SIG-M5 (cell line): Measurements from ENCODE around the gene MSRB3.
"Not testable (repeated sequence)": the region's sequence is repeated elsewhere in the genome, so short reads cannot be mapped to it uniquely, and the experiment has no call there.

Experiments
- DNase-seq: peaks from one replicate; lab custom pipeline; 2025; lab: John Stamatoyannopoulos, UW

Gene MSRB3

DNA sequence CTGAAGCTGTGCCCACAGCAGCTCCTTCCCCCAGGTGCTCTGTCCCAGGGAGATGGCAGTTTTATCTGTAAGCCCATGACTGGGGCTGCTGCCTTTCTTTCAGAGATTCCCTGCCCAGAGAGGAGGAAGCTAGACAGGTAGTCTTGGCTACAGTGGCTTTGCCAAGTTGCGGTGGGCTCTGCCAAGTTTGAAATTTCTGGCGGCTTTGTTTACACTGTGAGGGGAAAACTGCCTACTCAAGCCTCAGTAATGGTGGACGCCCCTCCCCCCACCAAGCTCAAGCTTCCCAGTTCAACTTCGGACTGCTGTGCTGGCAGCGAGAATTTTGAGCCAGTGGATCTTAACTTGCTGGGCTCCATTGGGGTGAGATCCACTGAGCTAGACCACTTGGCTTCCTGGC lies 124.7 kb downstream of the MSRB3 start:
- no peak for DNase-seq

DNA sequence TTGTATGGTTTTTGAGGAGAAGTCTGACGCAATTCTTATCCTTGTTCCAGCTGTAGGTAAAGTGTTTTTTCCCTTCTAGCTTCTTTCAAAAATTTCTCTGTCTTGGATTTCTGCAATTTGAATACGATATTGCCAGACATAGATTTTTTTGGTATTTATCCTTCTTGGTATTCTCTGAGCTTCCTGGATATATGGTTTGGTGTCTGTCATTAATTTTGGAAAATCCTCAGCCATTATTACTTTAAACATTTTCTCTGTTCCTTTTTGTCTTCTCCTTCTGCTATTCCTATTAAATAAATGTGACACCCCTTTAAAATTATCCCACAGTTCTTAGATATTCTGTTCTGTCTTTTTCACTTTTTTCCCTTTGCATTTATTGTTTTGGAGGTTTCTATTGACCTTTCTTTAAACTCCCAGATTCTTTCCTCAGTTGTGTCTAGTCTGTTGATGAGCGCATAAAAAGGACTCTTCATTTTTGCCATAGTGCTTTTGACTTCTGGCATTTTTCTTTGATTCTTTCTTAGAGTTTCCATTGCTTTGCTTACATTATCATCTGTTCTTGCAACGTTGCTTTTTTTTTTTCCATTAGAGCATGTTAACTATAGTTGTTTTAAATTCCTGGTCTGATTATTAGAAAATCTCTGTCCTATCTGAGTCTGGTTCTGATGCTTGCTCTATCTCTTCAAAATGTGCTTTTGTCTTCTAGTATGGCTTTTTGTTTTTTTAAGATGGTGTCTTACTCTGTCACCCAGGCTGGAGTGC lies 129.1 kb downstream of the MSRB3 start:
- DNase-seq: no peak

DNA sequence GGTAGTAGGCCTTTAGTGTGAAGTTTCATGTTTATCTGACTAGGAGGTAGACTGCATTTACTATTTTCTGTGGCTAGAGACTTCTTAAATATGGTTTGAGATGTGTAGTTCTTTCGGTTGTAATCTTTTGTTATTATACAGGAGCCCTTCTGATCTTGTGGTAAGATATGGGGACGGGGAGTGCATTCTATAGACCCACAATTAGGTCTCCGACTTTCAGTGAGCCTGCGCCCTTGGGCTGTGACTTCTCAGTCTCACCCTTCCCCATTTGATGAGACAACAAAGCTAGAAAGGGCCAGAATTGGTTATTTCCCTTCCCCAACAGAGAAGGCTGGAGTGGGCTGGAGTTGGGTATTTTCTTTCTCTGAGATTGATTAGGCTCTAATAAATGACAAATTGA lies 130.0 kb downstream of the MSRB3 start:
- DNase-seq: no peak

DNA sequence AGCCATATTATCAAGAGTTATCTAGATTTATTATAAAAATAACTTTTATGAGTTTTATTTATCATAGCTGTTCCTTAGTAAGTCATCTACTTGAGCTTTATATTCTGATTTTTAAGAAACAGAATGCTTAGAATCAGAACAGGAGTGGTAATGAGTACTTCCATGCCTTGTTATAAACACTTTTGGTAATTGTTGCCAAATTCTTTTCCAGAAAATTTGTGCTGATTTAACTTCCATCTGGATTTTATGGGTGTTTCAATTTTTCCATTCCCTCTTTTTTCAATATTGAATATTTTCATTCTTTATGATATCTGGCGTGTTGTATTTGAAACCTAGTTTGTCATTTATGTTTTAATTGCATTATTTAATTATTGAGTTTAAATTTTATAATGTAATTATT lies 131.2 kb downstream of the MSRB3 start:
- no peak for DNase-seq

DNA sequence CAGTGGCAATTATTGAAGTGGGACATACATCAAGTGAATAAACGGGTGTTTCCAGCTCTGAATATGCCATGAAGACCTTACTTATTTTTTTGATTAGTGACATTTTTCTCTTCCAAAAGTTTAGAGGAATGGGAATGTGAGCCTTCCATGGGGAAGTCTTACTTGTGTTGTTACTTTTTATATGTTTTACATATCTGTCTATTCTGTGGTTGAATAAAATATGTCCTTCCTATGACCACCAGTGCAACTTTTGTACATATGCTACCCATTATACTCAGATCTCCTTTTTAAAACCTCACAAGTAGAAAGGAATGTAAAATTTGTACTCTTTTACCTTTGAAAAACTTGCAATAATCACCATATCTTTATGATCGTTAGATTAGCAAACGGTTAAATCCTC lies 132.7 kb downstream of the MSRB3 start:
- DNase-seq: no peak

DNA sequence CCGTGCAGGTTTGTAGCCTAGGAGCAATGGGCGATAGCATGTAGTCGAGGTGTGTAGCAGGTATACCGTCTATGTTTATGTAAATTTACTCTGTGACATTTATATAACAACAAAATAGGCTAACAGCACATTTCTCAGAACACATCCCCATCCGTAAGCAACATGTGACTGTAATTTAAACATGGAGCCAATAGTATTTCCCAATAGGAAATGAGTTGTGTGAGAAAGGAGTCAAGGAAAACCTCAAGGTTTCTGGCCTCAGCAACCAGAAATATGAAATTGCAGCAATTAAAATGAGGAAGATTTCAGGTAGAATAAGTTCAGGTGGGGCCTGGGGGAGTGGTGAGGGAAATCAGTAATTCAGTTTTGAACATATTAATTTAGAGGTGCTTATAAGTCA lies 136.0 kb downstream of the MSRB3 start:
- no peak for DNase-seq

DNA sequence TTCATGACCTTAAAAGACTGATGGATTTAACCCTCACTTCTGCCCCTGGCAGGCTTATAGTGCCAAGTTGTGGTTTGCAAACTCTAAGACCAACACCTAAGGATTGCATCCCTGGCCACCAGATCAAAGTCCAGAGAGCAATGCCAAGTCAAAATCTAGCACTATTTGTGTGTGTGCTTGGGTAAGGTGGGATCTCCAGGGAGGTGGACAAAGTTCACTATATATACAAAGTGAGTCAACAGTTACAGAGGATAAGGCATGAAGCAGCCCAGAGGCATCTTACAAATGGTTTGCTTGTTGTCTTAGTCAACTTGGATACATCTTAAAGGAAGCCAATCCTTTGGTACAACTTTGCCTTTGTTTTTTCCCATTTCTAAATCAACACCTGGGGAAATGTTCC lies 137.3 kb downstream of the MSRB3 start:
- no peak for DNase-seq

DNA sequence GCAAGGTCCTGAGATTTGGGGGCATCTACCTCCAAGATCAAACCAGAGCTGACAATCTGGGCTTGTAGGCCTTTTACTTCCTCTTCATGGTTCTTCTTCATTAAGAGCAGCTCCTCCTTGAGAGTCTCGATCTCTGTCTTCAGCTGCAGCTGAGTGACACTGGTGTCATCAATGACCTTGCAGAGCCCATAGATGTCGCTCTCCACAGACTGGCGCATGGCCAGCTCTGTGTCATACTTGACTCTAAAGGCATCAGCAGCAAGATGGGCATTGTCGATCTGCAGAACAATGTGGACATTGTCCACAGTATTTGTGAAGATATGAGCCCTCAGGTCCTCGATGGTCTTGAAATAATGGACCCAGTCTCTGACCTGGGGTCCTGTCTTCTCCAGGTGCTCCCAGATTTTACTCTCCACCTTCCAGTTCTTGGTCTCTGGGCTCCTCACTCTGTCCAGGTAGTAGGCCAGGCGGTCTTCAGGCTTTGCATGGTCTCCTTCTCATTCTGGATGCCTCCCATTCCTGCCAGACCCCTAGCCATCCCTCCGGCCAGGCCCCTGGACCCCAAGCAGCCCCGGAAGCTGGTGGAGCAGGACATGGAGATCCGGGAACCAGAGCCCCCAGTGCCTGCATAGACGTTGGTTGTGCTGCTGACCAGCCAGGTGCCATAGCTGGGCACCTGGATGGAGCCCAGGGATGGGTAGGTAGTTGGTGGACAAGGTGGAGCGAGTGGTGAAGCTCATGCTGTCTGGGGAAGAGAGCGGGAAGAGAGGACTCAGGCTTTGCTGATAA lies 141.0 kb downstream of the MSRB3 start:
- no peak for DNase-seq

DNA sequence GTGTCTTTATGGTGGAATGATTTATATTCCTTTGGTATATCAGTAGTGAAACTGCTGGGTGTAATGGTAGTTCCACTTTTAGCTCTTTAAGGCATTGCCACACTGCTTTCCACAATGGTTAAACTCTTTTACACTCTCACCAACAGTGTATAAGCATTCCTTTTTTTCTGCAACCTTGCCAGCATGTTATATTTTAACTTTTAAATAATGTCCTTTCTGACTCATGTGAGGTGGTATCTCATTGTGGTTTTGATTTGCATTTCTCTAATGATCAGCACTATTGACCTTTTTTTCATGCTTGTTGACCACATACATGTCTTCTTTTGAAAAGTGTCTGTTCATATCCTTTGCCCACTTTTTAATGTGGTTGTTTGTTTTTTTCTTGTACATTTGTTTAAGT lies 142.5 kb downstream of the MSRB3 start:
- DNase-seq: no peak

DNA sequence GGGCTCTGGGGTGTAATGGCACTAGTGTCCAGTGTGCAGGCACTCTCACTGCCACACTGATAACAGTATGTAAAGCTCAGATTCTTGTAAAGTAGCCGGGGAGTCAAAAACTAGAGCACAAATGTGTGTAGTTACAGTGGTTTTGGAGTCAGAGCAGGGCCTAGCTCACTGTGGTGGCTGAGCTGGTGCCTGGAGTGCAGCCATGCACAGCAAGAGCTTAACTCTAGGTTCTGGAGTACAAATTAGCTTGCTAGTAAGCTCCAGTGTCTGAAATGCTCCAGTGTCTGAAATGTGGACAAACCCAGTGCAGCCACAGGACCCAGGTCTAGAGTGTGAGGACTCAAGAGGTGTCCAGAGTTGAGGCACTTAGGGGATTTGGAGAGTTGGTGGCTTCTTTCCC lies 149.2 kb downstream of the MSRB3 start:
- no peak for DNase-seq

DNA sequence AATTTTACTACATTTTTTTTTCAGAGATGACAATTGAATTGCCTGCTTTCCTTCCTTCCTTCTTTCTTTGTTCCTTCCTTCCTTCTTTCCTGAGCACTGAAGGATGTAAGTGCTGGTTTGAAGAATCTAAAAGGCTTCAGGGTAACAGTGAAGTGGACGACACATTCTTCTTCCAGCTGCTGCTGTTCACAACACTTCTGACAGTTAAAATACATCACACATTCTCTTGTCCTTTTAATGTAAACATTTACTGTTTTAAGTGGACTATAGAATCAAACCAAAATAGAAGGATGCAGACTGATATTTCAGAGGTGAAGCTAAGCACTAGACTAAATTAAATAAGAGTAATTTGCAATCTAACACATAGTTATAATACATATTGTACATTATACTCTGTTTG lies 151.5 kb downstream of the MSRB3 start:
- DNase-seq: no peak

DNA sequence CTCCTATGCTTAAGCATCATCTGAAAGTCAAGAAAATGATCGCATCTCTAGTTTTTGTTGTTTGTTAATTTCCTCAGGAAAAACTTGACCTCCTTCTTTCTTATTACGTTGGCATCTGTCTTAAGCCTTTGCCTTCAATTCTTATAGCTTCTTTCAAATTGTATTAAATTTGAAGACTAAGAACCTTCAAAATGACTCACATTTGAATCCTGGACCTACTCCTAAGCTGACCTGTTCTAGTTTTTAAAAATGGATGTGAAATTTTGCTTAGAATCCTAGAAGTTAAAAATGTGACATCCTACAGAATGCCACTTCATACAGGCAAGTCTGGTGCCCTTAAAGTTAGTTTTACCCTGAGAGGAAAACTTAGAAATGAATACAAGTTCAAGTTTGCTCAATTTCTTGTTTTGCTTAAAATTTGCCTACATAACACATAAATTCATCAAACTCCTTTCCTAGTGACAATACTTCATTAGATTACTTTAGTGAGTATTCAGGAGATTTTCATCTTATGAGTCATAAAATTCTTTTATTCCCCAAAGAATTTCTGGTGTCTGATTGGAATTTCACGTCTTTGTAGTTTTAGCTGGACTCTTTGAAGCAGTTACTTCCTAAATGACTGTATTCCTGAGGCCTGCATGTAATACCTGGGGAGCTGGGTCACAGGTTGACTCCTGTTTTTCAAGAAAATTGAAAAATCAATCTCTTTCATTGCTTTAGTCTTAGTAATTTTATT lies 152.3 kb downstream of the MSRB3 start:
- no peak for DNase-seq

DNA sequence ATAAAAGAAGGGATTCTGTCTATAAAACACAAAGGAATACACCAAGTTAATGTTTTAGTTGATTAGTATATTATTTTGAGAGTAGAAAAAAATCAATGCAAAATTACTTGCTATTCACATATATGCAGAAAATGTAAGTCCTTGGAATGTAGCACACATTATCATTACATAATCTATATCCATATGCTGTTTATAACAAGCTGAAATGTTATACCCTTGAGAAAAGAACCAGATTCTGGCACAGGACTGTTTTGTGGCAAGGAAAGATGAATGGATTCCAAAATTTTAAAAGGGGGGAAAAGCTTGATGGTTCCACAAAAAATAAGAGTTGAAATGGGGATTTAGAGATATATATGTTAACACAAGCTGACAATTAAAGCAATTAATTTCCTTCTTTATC lies 153.6 kb downstream of the MSRB3 start:
- DNase-seq: no peak

DNA sequence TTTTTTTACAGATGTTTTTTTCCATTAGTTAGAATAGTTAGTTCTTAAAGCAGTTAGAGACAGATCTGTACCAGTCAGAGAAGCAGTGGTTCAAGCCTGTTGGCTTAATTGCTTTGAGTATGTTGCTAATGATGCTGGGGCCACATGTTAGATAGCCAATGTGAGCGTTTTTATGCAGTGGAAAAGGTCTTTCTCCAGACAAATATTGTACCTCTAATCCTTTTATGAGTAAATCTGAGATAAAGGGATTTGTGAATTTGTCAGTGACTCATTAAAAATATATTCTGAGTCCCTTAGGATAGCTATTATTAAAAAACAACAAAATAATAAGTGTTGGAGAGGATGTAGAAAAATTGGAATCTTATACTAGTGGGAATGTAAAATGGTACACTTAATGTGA lies 154.2 kb downstream of the MSRB3 start:
- no peak for DNase-seq

DNA sequence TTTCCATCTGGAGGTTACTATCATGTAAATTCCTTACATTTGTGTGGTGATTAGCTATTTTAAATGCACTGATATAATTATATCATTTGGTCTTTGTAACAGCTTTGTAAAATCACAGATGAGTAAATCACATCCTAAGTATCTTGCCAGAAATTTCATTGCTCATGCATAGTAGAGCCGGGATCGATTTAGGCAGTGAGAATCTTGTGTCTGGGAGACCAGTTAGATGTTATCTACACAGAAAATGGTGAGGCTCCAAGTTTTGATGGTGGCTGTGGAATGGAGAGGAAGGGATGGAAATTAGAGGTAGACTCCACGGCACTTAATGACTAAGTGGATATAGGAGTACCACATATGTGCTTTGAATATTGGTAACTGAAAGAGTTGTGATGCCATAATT lies 156.3 kb downstream of the MSRB3 start:
- no peak for DNase-seq

DNA sequence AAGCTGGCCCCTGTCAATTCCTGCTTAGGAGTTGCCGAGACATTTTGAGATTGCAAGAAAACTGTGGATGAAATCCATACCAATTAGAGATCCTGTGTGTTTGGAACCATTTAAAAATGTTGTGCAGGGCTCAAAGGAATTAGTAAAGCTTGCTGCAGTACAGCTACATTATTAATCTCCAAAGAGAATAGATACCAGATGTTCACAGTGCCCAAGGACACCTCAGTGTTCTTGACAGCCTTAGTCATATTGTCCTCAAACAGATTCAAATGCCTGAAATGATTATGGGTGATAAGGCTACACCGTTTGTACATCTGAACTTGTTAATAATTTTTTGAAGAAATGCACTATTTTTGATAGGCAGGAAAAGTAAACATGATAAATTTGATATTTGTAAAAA lies 164.6 kb downstream of the MSRB3 start:
- DNase-seq: no peak

DNA sequence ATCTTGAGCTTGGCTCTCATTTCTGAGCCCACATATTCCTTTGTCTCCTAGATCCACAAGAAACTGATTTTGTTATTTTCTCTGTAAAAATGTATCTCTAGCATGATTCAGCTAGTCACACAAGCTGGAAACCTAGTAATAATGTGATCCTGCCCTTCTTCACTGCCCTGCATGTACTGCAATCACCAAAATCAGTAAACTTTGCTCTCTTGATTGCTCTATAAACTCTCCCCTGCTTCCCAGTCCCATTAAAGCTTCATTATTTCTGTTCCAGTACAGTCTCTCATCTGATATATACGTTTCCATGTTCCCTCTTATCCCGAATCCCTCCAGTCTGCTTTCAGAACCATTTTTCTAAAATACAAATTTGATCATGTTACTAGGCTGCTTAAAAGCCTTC lies 166.5 kb downstream of the MSRB3 start:
- no peak for DNase-seq

DNA sequence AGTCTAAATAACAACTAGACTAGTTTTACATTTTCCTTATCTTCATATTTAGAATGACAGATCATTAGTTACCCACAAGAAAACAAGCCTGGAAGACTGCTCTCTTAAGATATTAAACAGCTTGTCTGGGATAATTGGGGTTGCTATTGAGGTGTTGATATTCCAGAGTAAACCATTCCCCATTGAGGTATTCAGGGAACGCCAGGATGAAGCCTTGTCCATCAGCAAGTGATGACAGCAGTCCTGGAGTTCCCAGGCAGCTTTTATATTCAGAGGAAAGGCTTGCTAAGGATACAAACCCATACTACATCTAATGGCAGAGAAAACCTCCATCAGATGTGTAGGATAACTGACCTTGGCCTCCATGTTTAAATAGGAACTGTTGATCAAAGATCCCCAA lies 168.4 kb downstream of the MSRB3 start:
- DNase-seq: no peak

DNA sequence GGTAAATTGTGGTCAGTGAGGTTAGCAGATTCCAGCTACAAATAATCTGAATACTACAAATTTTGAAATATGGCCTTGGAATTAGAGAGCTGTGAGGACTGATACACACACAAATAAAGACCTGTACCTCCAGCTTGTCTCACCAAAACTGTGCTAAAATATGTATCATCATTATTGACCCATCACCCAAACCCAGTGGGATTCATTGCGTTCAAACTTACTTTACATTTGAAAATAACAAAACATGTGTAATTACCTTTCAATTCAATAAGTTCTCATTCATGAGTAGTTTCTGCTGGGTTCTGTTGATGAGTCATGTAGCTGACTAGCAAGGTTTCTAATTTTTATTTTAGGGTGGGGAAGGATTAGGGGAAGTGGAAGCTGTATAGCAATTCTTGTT lies 170.9 kb downstream of the MSRB3 start:
- DNase-seq: no peak

DNA sequence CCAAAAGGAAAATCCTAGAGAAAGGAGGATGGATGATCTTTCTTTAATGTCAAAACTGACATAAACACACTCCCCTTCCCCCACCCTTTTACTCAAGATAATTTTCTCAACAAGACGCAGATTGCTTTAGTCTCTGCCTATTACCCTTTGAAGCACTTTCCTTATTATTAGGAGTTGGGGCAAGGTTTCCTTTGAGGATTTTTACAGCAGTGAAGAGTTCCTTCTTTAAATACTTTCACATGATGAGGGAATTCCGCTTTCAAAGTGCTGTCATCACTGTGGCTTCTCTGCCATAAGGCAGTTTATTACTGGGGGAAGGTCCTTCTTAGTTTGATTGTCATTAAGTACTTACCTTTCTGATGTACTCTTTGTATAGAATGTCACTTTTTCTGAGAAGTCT lies 172.1 kb downstream of the MSRB3 start:
- no peak for DNase-seq

DNA sequence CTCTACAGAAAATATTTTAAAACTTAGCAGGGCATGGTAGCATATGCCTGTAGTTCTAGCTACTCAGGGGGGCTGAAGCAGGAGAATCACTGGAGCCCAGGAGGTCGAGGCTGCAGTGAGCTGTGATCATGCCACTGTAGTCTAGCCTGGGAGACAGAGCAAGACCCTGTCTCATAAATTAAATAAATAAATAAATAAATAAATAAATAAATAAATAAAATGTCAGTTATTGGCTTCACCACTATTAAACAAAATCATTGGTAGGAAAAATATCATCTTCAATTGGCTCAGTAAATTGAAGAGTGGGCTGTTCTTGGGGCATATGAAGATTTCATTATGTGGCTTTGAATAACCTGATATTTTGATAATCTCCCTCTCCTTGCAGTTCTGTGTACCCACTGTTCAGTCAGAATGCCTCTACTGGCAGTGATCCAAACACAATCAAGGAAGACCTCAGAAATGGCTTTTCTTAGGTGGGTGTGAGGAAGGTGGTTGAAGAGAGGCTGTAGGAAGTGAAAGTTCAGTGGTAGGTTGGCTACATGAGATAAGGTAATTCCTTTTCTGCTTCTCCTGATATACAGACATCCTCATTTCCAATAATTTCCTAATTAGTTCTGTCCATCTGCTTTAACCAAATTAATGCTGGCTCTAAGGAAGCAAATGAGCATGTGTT lies 175.8 kb downstream of the MSRB3 start:
- no peak for DNase-seq

DNA sequence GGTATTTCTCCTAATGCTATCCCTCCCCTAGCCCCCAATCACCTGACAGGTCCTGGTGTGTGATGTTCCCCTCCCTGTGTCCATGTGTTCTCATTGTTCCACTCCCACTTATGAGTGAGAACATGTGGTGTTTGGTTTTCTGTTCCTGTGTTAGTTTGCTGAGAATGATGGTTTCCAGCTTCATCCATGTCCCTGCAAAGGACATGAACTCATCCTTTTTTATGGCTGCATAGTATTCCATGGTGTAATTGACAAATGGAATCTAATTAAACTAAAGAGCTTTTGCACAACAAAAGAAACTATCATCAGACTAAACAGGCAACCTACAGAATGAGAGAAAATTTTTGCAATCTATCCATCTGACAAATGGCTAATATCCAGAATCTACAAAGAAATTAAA lies 178.9 kb downstream of the MSRB3 start:
- not testable (repeated sequence) for DNase-seq

DNA sequence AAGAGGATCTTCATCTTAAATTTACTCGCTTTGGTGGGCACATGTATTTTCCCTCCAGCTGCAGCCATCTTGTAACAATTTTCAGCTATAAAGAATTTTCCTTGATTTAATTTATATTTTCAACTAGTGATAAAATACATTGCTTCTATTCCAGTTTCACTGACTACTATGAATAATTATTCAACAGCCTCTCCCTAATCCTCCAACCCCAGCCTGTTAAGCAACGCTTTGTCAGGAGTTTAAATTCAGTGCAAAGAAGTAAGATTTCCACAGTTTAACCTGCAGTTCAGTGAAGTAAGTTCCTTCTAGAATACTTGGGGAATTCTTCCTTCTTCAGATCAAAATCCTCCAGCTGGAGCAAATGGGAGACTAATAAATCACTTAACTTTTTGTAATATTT lies 180.2 kb downstream of the MSRB3 start:
- no peak for DNase-seq
